ENCODE data around the gene OPTN. TPM values are rescaled to one million over a fixed set of nuclear protein-coding genes. Genes with fewer than 3 reads are reported as not detected.
A peak's percentile ranks its signal among the peaks of the same experiment; 100 is the strongest.

The OPTN gene
- total RNA-seq, 1 experiment from 2014 or later = 48.9 TPM

DNA sequence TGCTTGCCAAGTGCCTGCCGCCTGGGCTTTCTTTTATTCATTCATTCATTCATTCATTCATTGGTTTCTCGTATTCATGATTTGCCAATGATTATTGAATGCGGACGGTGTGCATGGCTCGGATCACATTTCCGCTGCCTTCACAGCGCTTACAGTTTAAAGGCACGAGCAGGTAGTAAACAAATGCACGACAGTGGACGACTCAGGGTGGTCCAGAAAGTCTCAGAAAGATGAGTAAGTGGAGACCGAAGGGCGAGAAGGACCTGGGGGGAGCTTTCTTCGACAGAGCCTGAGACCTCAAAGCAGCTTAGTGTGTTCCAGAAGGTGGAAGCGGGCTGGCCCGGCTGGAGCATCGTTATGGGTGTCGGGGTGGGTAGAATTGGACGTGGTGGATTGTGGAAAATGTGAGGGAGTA is 61.9 kb downstream of the OPTN start:
- BruUV-seq (replicated peaks) = TSS peak; percentile 44
- peak overlapping the region; percentile 68 for H3K27ac Mint-ChIP-seq (ENCODE audit: unreplicated experiment)
- intact Hi-C loops (cut with micrococcal nuclease; ENCODE audit: unreplicated experiment) = loop anchor here (1.0 to 5.0 kb wide), 2 partner anchors 139 to 370 kb away; no protein-coding TSS in a partner anchor

DNA sequence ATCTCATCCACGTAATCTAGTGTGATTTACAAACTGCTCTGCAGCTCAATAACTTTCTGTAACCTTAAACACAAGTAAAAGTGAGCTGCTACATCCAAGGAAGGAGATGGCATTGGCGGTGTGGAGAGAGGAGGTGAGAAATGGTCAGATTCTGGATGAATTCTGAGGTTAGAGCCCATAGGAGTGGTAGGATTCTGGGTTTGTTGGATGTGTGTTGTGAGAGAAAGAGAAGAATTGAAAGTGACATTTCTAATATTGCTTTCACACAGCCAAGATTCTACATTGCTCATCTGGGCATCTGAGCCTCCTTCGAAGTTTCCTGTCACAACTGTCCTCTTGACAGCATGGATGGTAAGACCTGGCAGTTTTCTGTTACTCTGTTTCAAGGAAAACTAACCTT is 63.9 kb downstream of the OPTN start:
- BruUV-seq (replicated peaks) = no TSS peak
- DNase-seq = no peak
- H3K27me3 Mint-ChIP-seq (ENCODE audit: unreplicated experiment) = no peaks in the 10 kb centered on the region
- CTCF ChIA-PET = no interaction called here
- H3K4me3 Mint-ChIP-seq (ENCODE audit: low read depth, unreplicated experiment) = no peak overlapping the region
- intact Hi-C loops (cut with micrococcal nuclease; ENCODE audit: unreplicated experiment) = loop anchor here (5.0 kb wide), 1 partner anchor 368 kb away; no protein-coding TSS in a partner anchor
- no peaks in the 10 kb centered on the region for H3K9me3 Mint-ChIP-seq (ENCODE audit: low read depth, unreplicated experiment)
- peaks cover 27% of the 10 kb centered on the region for H3K36me3 Mint-ChIP-seq (ENCODE audit: insufficient read depth, unreplicated experiment)
- TF ChIP-seq, protein P1, sequence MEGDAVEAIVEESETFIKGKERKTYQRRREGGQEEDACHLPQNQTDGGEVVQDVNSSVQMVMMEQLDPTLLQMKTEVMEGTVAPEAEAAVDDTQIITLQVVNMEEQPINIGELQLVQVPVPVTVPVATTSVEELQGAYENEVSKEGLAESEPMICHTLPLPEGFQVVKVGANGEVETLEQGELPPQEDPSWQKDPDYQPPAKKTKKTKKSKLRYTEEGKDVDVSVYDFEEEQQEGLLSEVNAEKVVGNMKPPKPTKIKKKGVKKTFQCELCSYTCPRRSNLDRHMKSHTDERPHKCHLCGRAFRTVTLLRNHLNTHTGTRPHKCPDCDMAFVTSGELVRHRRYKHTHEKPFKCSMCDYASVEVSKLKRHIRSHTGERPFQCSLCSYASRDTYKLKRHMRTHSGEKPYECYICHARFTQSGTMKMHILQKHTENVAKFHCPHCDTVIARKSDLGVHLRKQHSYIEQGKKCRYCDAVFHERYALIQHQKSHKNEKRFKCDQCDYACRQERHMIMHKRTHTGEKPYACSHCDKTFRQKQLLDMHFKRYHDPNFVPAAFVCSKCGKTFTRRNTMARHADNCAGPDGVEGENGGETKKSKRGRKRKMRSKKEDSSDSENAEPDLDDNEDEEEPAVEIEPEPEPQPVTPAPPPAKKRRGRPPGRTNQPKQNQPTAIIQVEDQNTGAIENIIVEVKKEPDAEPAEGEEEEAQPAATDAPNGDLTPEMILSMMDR (IDR thresholded peaks at IDR 0.05; ENCODE audit: unreplicated experiment) = no peak
- peaks cover 19% of the 10 kb centered on the region for H3K4me1 Mint-ChIP-seq (ENCODE audit: low read depth, unreplicated experiment)
- no peak overlapping the region for H3K27ac Mint-ChIP-seq (ENCODE audit: unreplicated experiment)

More for the DNA sequence above, 61.9 kb downstream of the OPTN start:
- CTCF ChIA-PET = interaction anchor here (0.6 to 1.8 kb wide), 2 partner anchors 14 to 154 kb away, joined by 3 read pairs; no protein-coding TSS in a partner anchor
- H3K4me1 Mint-ChIP-seq (ENCODE audit: low read depth, unreplicated experiment) = peaks cover 19% of the 10 kb centered on the region
- no peaks in the 10 kb centered on the region for H3K27me3 Mint-ChIP-seq (ENCODE audit: unreplicated experiment)
- DNase-seq = peak; percentile 5
- peak overlapping the region; percentile 87 for H3K4me3 Mint-ChIP-seq (ENCODE audit: low read depth, unreplicated experiment)
- H3K9me3 Mint-ChIP-seq (ENCODE audit: low read depth, unreplicated experiment) = no peaks in the 10 kb centered on the region
- H3K36me3 Mint-ChIP-seq (ENCODE audit: insufficient read depth, unreplicated experiment) = peaks cover 33% of the 10 kb centered on the region
- TF ChIP-seq, protein P1 (IDR thresholded peaks at IDR 0.05; ENCODE audit: unreplicated experiment) = no peak

DNA sequence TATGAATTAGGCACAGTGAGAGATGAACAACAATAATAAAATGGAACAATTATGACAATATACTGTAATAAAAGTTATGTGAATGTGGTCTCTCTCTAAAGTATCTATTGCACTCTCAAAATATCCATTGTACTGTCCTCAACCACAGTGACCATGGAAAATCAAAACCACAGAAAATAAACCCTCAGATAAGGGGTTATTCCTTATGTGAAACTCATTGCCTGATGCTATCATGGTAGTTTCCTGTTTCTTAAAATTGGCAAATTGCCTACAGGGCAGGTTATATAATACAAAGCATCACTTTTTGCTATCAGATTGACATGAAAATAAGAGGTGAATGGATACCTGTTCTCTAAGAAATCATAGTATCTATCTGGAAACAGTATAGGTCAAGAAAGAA is 65.2 kb downstream of the OPTN start:
- intact Hi-C loops (cut with micrococcal nuclease; ENCODE audit: unreplicated experiment) = no loop called here
- H3K27me3 Mint-ChIP-seq (ENCODE audit: unreplicated experiment) = no peaks in the 10 kb centered on the region
- CTCF ChIA-PET = no interaction called here
- TF ChIP-seq, protein P1 (IDR thresholded peaks at IDR 0.05; ENCODE audit: unreplicated experiment) = no peak
- DNase-seq = no peak
- H3K4me3 Mint-ChIP-seq (ENCODE audit: low read depth, unreplicated experiment) = no peak overlapping the region
- peaks cover 27% of the 10 kb centered on the region for H3K36me3 Mint-ChIP-seq (ENCODE audit: insufficient read depth, unreplicated experiment)
- H3K27ac Mint-ChIP-seq (ENCODE audit: unreplicated experiment) = no peak overlapping the region
- peaks cover 19% of the 10 kb centered on the region for H3K4me1 Mint-ChIP-seq (ENCODE audit: low read depth, unreplicated experiment)
- no TSS peak for BruUV-seq (replicated peaks)
- no peaks in the 10 kb centered on the region for H3K9me3 Mint-ChIP-seq (ENCODE audit: low read depth, unreplicated experiment)

DNA sequence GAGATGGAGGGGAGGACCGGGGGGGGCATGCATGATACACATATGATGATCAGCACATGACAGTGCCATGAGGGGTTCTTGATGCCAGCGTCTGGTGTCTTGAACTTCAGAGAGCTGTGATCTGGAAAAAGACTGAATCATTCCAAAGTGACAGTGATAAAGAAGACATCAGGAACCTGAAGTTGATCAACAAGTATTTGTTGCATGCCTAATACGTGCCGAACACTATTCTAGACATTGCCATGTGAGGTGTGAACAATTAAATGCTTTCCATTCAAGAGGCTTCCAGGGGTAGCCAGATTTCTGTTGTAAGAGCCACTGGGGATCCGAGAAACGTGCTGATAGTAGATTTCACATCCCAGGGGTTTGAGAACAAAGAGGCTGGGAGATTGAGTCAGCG is 67.6 kb downstream of the OPTN start:
- Mint-ChIP-seq H3K9me3 (ENCODE audit: low read depth, unreplicated experiment) (no peaks in the 10 kb centered on the region), H3K36me3 (ENCODE audit: insufficient read depth, unreplicated experiment) (peaks cover 12% of the 10 kb centered on the region), H3K4me1 (ENCODE audit: low read depth, unreplicated experiment) (peaks cover 2% of the 10 kb centered on the region), H3K4me3 (ENCODE audit: low read depth, unreplicated experiment) (no peak overlapping the region), H3K27me3 (ENCODE audit: unreplicated experiment) (no peaks in the 10 kb centered on the region), H3K27ac (ENCODE audit: unreplicated experiment) (no peak overlapping the region)
- CTCF ChIA-PET = interaction anchor here (0.9 kb wide), 1 partner anchor 135 kb away, joined by 3 read pairs; no protein-coding TSS in a partner anchor
- BruUV-seq (replicated peaks) = no TSS peak
- intact Hi-C loops (cut with micrococcal nuclease; ENCODE audit: unreplicated experiment) = no loop called here
- TF ChIP-seq, protein P1 (IDR thresholded peaks at IDR 0.05; ENCODE audit: unreplicated experiment) = no peak
- no peak for DNase-seq
